ENCODE results near the gene STK10. TPM values are rescaled to one million over a fixed set of nuclear protein-coding genes. Genes with fewer than 3 reads are reported as not detected.

STK10 gene
- total and polyA plus RNA-seq, 2 of the 8 experiments (the other 6 are each of a cell fraction or from before 2014, with no cell fraction given): 10.5 to 21.4 TPM

DNA sequence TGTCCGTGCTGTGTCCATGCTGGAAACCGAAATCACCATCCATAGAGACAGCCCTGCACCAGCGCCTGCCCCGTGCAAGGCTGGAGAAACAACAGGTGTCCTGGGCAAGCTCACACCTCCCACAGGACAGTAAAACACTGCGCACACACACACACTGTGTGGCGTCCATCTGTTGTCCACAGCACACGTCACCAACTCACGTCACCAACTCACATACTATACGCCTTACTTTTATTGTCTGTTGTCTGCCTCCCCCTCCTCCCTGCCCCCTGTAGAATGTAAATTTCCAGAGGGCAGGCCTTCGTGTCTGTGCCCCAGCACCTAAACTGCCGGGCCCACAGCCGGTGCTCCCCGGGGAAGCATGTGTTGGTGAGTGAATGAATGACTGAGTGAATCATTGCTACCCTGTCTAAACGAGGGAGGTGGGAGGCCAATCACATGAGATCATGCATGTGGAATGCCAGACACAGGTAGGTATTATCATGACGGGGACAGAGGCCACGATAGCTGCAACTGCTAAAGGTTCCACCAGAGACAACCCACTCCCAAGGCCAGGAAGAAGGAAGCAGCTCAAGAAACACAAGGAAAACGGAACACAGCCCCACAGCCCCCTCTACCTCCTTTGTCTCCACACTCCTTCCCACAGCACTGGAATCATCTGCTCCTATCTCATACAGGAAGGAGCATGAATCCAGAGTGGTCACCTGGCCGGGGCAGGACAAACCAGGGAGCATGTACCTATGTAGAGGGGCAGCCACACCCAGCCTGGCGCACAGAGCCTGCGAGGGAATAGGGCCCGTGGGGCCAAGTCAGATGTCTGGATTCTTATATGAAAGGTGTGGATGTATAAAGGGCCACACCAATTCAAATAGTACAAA, 41.9 kb downstream of the STK10 start:
- no peak overlapping the region for H3K9ac ChIP-seq (replicated peaks in 1 of 4; ENCODE audit: extremely low read depth in 1 of 4, low read depth in 3 of 4, low read length in 3 of 4)
- WGBS, 2 experiments (ENCODE audit: extremely low coverage in 1 of 2, insufficient coverage in 1 of 2, insufficient read length in 1 of 2, insufficient replicate concordance in 2 of 2, low coverage in 1 of 2, low lambda C conversion rate in 2 of 2, missing lambda C conversion rate in 1 of 2): 91% methylated on average over 21 of the region's 21 CpGs; no CpG with 5 or more reads in 1 of the 2 experiments
- peak overlapping the region; percentile 77; the same call in 1 of the 2 replicates for H2BK15ac ChIP-seq (ENCODE audit: low read length)
- H3K14ac ChIP-seq (ENCODE audit: insufficient read length): no peak overlapping the region
- H3K79me1 ChIP-seq (ENCODE audit: low read depth, low read length): no peaks in the 10 kb centered on the region; the same call in 1 of the 2 replicates
- no peak overlapping the region for H4K5ac ChIP-seq (ENCODE audit: insufficient read length, low read depth, low read length)
- DNase-seq (ENCODE audit: low read depth in 1 of 2, low spot score in 2 of 2) (no peak), FAIRE-seq (no peak)
- H2AFZ ChIP-seq (ENCODE audit: low read length): no peak overlapping the region
- no peaks in the 10 kb centered on the region for H3K9me3 ChIP-seq (ENCODE audit: insufficient read depth in 2 of 2, low read depth in 1 of 2, low read length in 1 of 2)
- ChIA-PET CTCF (ENCODE audit: partially characterized antibody) (interaction anchor here (1.7 kb wide), 1 partner anchor 22 kb away, joined by 3 read pairs; no protein-coding TSS in a partner anchor), POLR2A (ENCODE audit: partially characterized antibody) (no interaction called here)
- H2BK120ac ChIP-seq (replicated peaks; ENCODE audit: low read depth, low read length): no peak overlapping the region
- peak overlapping the region; percentile 39; the same call in 1 of the 2 replicates for H2AK5ac ChIP-seq (ENCODE audit: low read depth, low read length)
- H4K91ac ChIP-seq (replicated peaks; ENCODE audit: insufficient read length, low read length): no peak overlapping the region
- H3K79me2 ChIP-seq (ENCODE audit: control insufficient read depth in 1 of 2, insufficient read depth in 2 of 2, low read length in 2 of 2): no peaks in the 10 kb centered on the region
- H2BK12ac ChIP-seq (ENCODE audit: low read depth, low read length): peak overlapping the region; percentile 23; the same call in 1 of the 2 replicates
- peaks cover 4 to 5% of the 10 kb centered on the region in 2 experiments for H4K20me1 ChIP-seq (replicated peaks in 1 of 2; ENCODE audit: control insufficient read depth in 1 of 2, insufficient read depth in 2 of 2, low read length in 2 of 2)
- H3K23ac ChIP-seq (ENCODE audit: insufficient read length): no peak overlapping the region
- H2BK5ac ChIP-seq (ENCODE audit: low read depth, low read length): peak overlapping the region; percentile 32; the same call in 1 of the 2 replicates
- H3K36me3 ChIP-seq (ENCODE audit: control insufficient read depth in 2 of 4, insufficient read depth in 4 of 4, low read length in 3 of 4): no peaks in the 10 kb centered on the region
- H3K4me1 ChIP-seq (replicated peaks in 1 of 4; ENCODE audit: control insufficient read depth in 3 of 4, insufficient read depth in 4 of 4, low read length in 3 of 4): peaks cover 0 to 8% (median 5%) of the 10 kb centered on the region in 4 experiments; a peak in 5 of 7 replicates
- no peak for TF ChIP-seq KDM4A (IDR thresholded peaks at IDR 0.05; ENCODE audit: low read depth, low read length, severe bottlenecking)
- TF ChIP-seq HDAC2 (IDR thresholded peaks at IDR 0.05; ENCODE audit: borderline replicate concordance in 1 of 2, low read depth in 2 of 2, low read length in 2 of 2): no peak
- no peak for TF ChIP-seq SP1 (IDR thresholded peaks at IDR 0.05; ENCODE audit: low read depth, low read length)
- no peak for TF ChIP-seq NRF1 (IDR thresholded peaks at IDR 0.05; ENCODE audit: low read depth, low read length)
- TF ChIP-seq TCF12 (IDR thresholded peaks at IDR 0.05; ENCODE audit: low read depth, low read length): no peak
- TF ChIP-seq NANOG (IDR thresholded peaks at IDR 0.05; ENCODE audit: insufficient read depth, low read depth, low read length, poor library complexity, severe bottlenecking): no peak
- H3K27me3 ChIP-seq (replicated peaks in 1 of 4; ENCODE audit: control insufficient read depth in 3 of 4, extremely low read depth in 1 of 4, insufficient read depth in 3 of 4, low read length in 3 of 4): no peaks in the 10 kb centered on the region
- H2BK20ac ChIP-seq (ENCODE audit: low read length): no peak overlapping the region; the same call in 1 of the 2 replicates
- no peak overlapping the region for H3K4me2 ChIP-seq (ENCODE audit: insufficient read depth in 1 of 2, low read depth in 2 of 2, low read length in 2 of 2)
- no peak overlapping the region for H3K18ac ChIP-seq (ENCODE audit: extremely low read depth, low read length)
- no peak overlapping the region for H3K4me3 ChIP-seq (ENCODE audit: extremely low read depth in 1 of 4, insufficient read depth in 2 of 4, low read depth in 3 of 4, low read length in 4 of 4)
- H3K4ac ChIP-seq (replicated peaks; ENCODE audit: insufficient read length, low read depth, low read length): no peak overlapping the region
- H3K27ac ChIP-seq (ENCODE audit: low read depth, low read length): no peak overlapping the region
- H3K56ac ChIP-seq (replicated peaks; ENCODE audit: insufficient read length, low read depth, low read length): no peak overlapping the region
- no peaks in the 10 kb centered on the region for H3K23me2 ChIP-seq (ENCODE audit: low read depth, low read length)
- no peak overlapping the region for H4K8ac ChIP-seq (ENCODE audit: extremely low read depth, insufficient read depth, low read length)

All from H1 (cell line).